IPS-15b (cell line): ENCODE results near the gene HDAC10.

Source experiments
- H3K27me3 ChIP-seq: one replicate; pipeline ENCODE4 v1.6.1; 2013; ENCODE audit warnings: low read length; ENCODE audit not compliant: control insufficient read depth, insufficient read depth
- H3K36me3 ChIP-seq: one replicate; pipeline ENCODE4 v1.6.1; 2013; ENCODE audit warnings: low read length; ENCODE audit not compliant: control insufficient read depth, insufficient read depth
- H3K4me1 ChIP-seq: one replicate; pipeline ENCODE4 v1.6.1; 2013; ENCODE audit warnings: mild to moderate bottlenecking, low read length; ENCODE audit not compliant: control insufficient read depth, insufficient read depth
- H3K4me3 ChIP-seq: one replicate; pipeline ENCODE4 v1.5.1; 2013; ENCODE audit warnings: low read depth, low read length
- H3K9ac ChIP-seq: one replicate; pipeline ENCODE4 v1.6.1; 2013; ENCODE audit warnings: low read depth, mild to moderate bottlenecking, low read length
- H3K9me3 ChIP-seq: one replicate; pipeline ENCODE4 v1.6.1; 2013; ENCODE audit warnings: mild to moderate bottlenecking, low read length; ENCODE audit not compliant: control insufficient read depth, insufficient read depth

HDAC10 gene, protein sequence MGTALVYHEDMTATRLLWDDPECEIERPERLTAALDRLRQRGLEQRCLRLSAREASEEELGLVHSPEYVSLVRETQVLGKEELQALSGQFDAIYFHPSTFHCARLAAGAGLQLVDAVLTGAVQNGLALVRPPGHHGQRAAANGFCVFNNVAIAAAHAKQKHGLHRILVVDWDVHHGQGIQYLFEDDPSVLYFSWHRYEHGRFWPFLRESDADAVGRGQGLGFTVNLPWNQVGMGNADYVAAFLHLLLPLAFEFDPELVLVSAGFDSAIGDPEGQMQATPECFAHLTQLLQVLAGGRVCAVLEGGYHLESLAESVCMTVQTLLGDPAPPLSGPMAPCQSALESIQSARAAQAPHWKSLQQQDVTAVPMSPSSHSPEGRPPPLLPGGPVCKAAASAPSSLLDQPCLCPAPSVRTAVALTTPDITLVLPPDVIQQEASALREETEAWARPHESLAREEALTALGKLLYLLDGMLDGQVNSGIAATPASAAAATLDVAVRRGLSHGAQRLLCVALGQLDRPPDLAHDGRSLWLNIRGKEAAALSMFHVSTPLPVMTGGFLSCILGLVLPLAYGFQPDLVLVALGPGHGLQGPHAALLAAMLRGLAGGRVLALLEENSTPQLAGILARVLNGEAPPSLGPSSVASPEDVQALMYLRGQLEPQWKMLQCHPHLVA

DNA sequence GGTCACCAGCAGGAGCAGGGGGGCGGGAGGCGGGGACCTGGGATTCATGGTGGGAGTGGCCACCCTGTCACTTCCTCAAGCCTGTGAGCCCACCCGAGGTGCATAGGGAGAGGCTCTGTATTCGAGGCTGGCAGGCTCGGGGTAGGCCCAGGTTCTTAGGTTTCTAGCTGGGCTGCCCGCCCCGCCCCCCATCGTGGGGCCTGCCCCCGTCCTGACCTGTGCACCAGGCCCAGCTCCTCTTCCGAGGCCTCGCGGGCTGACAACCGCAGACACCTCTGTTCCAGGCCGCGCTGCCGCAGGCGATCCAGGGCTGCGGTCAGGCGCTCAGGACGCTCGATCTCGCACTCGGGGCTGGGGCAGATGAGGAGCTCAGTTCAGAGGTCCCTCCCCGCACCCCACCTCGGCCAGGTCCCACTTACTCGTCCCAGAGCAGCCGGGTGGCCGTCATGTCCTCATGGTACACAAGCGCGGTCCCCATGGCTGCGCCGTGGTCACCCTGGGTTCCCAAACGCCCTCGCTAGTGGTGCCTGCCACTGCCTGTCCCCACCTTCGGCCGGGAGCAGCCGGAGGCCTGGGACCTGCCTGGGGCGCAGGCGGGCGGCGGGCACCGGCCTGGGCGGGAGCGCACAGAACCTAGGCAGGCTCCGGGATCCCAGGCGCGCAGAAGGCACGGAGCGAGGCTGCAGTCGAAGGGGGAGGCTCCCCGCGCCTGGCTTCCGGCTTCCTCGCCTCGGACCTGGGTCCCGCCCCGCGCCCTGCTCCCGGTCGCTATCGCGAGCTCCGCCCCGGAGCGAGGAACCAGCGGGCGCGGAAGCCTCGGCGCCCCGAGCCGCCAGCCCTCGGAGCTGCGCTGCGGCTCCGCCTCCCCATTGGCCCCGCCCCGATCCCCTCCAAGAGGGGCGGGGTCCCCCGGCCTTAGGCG lies at the start of gene HDAC10:
HDAC10 (minus strand) TSS at position 711 of the 922 bp plus-strand sequence; CDS start at position 478, 233 bp downstream.
- no peaks in the 10 kb centered on the region for H3K27me3 ChIP-seq
- H3K4me1 ChIP-seq = no peaks in the 10 kb centered on the region
- H3K9ac ChIP-seq = peak within 1 kb of the TSS; percentile 60
- H3K9me3 ChIP-seq = no peaks in the 10 kb centered on the region
- peak within 1 kb of the TSS; percentile 74 for H3K4me3 ChIP-seq
- peaks cover 25% of the 10 kb centered on the region for H3K36me3 ChIP-seq

DNA sequence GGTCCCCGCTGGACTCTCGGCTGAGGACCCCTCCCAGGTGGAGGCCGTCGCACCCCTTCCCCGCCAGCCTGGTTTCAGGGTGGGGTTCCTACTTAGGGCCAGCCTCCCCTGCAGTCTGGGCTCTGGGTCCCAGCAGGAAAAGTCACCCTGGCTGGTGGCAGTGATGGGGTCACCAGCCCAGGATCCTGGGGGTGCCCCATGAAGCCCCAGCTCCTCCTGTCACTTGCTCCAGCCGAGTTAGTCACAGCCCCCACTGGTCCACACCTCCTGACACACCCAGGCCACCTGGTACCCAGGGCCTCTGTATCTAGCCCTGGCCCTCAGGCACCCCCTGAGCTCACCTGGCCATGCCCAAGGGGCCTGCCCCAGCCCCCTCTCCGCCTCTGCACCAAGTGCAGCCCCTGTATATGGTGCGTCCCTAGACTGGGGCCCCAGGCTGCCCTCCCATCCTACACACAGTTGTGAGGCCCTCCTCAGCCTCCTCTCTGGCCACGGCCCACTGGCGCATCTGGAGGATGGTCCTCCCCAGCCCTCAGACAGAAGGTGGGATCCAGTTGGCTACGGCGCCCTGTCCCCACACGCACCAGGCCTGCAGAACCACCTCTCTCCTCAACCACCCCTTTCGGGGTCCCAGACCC lies 49.7 kb upstream of the HDAC10 start:
- no peak overlapping the region for H3K9ac ChIP-seq
- H3K9me3 ChIP-seq = no peaks in the 10 kb centered on the region
- peaks cover 2% of the 10 kb centered on the region for H3K4me1 ChIP-seq
- H3K36me3 ChIP-seq = peaks cover 4% of the 10 kb centered on the region
- H3K4me3 ChIP-seq = no peak overlapping the region
- H3K27me3 ChIP-seq = no peaks in the 10 kb centered on the region

DNA sequence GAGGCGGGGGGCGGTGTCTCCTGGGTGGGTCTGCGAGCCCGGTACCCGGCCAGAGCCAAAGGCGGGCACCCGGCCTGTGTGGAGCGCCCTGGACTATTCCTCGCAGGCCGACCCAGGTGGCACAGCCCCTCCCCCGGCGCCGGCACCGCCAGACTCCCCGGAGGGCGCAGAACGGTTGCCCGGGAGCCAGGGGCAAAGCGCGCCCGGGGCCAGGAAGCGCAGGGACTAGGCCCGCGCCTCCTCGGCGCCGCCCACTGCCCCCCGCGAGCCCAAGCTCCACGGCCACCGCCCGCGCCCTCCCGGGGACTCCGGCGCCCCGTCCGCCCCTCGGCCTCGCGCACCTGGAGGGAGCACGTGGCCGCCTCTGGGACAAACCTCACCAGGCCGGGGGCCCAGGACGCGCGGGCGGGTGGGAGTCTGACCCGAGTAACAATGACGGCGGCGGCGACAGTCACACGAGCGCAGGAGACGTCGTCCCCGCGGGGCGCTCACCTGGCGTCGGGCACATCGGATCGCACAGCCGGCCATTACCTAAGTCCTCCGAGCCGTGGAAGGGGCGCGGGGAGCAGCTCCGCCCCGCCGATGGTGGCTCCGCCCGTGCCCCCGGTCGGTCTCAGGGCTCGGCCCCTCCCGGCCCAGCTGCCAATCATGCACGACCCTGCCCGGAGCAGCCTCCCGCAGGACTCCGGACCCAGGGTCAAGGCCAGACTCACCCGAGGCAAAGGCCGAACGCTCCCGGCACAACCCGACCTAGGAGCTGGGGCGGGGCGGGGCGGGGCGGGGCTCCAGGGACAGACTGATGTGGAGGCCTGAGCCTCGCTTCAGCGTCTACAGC lies 48.9 kb upstream of the HDAC10 start:
- H3K36me3 ChIP-seq = peaks cover 4% of the 10 kb centered on the region
- H3K4me1 ChIP-seq = peaks cover 2% of the 10 kb centered on the region
- H3K9me3 ChIP-seq = no peaks in the 10 kb centered on the region
- H3K4me3 ChIP-seq = peak overlapping the region; percentile 46
- H3K9ac ChIP-seq = peak overlapping the region; percentile 24
- H3K27me3 ChIP-seq = no peaks in the 10 kb centered on the region

DNA sequence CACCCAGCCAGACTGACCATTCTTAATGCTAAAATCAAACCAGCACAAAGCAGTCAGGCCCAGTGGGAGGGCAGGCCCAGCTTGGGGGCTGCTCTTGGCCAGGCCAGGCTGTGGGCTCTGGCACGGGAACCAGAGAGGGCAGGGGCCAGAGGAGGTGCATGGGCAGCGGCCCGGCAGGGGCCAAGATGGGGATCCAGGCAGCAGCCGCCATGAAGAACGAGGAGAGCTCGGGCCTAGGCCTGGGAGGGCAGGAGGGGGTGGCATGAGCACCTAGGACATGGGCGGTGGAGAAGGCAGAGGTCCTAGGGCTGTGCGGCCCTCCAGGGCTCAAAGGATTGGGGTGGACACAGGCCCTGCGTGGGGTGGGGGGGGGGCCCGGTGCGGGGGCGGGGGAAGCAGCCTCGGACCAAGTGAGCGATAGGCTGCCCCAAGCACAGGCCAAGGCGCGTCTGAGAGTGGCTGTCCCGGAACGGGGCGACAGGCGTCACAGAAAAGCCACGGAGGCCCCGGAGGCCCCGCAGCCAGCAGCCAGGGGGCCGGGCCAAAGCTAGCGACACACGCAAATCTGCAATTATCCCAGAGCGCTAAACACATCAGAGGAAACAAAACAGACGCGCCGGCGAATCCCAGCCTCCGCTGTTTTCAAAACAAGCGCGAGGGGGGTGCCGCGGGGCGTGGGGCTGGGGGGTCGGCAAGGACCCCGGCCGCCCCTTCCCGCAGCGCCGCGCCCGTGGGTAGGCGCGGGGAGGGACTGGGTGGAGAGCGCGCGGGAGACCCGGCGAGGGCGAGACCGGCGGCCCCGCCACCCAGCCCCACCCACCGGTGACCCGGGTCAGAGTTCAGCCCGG lies 48.1 kb upstream of the HDAC10 start:
- H3K27me3 ChIP-seq = no peaks in the 10 kb centered on the region
- peaks cover 4% of the 10 kb centered on the region for H3K36me3 ChIP-seq
- no peaks in the 10 kb centered on the region for H3K9me3 ChIP-seq
- H3K9ac ChIP-seq = peak overlapping the region; percentile 24
- H3K4me3 ChIP-seq = peak overlapping the region; percentile 46
- H3K4me1 ChIP-seq = peaks cover 2% of the 10 kb centered on the region

DNA sequence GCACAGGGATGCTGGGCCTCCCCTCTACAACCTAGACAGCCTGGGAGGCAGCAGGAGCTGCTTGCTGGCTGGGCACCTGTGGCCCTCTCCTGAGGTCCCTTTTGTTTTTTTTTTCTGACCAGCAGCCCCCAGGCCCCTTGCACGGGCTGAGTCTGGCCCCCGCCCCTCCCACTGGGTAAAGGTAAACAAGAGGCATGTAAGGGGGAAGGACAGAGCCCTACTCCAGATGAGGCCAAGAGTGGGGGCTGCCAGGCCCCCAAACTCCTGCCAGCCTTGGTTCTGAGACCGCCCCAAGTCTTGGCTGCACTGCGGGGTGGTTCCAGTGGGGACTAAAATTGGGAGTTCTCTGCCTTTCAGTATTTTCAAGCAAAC lies 47.2 kb upstream of the HDAC10 start:
- peaks cover 2% of the 10 kb centered on the region for H3K4me1 ChIP-seq

DNA sequence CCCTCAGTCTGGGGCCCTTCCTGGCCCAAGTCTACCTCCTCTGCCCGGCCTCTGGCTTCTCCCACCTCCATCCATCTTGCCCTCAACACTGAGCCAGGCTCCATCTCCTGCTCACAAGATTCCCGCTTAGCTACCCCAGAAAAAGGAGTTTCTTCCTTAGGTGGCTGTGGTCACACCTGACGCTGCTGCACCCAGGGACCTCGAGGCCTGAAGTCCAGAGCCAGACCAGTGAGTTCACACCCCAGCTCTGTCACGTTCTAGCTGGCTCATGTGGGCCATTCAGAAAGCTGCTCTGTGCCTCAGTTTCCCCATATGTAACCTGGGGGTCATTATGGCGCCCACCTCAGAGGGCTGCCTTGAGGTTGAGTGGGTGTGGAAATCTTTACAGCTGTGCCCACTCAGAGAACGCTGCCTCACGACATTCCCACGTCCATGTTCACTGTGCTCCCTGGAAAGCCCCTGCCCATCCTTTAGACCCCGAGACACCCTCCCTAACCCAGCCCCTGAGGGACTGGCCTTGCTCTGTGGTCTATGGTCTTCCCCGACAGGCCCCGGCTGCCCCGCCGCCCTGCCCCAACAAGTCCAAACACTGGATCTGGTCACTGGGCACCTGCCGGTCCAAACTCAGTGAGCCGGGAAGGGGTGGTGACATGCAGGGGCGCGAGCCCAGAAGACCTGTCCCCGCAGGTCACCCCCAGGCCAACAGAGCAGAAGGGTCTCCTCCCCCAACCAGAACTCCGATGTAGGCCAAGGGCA lies 46.6 kb upstream of the HDAC10 start:
- Histone ChIP-seq H3K36me3 (no peaks in the 10 kb centered on the region), H3K4me1 (peaks cover 6% of the 10 kb centered on the region)

More for the DNA sequence above, 47.2 kb upstream of the HDAC10 start:
- no peaks in the 10 kb centered on the region for H3K9me3 ChIP-seq
- no peak overlapping the region for H3K9ac ChIP-seq
- H3K27me3 ChIP-seq = no peaks in the 10 kb centered on the region
- H3K4me3 ChIP-seq = no peak overlapping the region
- no peaks in the 10 kb centered on the region for H3K36me3 ChIP-seq

DNA sequence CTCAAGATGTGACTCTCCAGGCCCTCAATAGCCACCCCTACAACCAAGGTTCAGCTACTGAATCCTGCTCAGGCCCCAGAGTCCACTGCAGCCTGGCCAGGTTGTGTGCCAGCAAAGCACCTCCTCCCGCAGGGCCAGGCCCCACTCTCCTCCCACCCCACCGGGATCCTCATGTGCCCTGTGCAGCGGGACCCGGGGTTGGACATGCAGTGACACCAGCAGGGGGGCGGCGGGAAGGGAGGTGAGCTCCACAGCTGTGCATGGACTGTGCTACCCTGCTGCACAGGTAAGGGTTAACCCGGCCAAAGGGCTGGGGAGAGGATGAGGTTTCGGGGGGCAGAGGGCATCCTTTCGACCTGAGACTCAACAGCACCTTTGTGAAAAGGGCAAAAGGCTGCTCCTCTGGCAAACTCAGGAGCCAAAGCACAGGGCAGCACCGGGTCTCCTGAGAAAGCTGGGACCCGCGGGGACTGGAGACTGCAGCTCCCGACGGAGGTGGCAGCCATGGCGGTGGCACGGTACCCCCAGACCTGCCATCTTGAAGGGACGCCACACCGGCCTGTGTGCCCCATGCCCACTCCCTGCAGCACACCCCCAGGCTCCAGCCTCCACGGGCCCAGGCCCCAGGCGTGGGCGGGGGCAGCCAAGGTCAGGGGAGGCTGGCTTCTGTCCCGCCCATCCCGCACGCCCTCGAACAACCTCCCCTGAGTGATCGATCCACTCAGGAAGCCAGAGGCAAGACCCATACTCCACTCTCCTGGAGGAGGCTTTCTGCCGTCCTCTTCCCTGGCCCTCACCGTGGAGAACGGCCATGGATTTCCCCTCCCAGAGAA lies 45.8 kb upstream of the HDAC10 start:
- Histone ChIP-seq H3K4me1 (peaks cover 6% of the 10 kb centered on the region), H3K9ac (no peak overlapping the region), H3K4me3 (no peak overlapping the region)

More for the DNA sequence above, 46.6 kb upstream of the HDAC10 start:
- Histone ChIP-seq H3K9ac (no peak overlapping the region), H3K4me3 (no peak overlapping the region), H3K9me3 (no peaks in the 10 kb centered on the region), H3K27me3 (no peaks in the 10 kb centered on the region)

DNA sequence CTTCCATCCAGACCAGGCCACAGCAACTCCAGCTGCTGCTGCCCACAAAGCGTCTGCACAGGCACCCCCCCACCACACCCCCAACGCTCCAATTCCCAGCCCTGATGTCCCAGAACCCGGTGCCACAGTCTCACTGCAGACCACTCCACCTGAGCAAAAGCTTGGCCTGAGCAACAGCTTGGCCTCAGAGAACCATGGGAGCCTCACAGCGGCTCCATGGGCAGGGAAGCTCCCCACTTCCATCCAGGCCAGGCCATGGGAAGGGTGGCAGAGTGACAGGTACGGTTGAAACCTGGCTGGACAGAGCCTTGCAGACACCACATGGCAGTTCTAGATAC lies 43.2 kb upstream of the HDAC10 start:
- Histone ChIP-seq H3K9ac (peak overlapping the region; percentile 60), H3K36me3 (peaks cover 18% of the 10 kb centered on the region), H3K27me3 (no peaks in the 10 kb centered on the region), H3K4me3 (no peak overlapping the region), H3K4me1 (peaks cover 4% of the 10 kb centered on the region), H3K9me3 (no peaks in the 10 kb centered on the region)

More for the DNA sequence above, 45.8 kb upstream of the HDAC10 start:
- H3K27me3 ChIP-seq = no peaks in the 10 kb centered on the region
- H3K9me3 ChIP-seq = no peaks in the 10 kb centered on the region
- no peaks in the 10 kb centered on the region for H3K36me3 ChIP-seq
